HL-60 (cell line): Measurements from ENCODE around the gene DIP2B.

Source experiments
- GABPA ChIP-seq: IDR thresholded peaks from 2 replicates; pipeline ENCODE4 v1.6.1; 2012; ENCODE audit warnings: low read depth
- POLR2AphosphoS5 ChIP-seq: IDR thresholded peaks from 2 replicates; pipeline ENCODE4 v1.6.1; 2012; ENCODE audit warnings: low read depth
- SPI1 ChIP-seq: IDR thresholded peaks from 2 replicates; pipeline ENCODE4 v1.6.1; 2012; ENCODE audit warnings: low read depth, mild to moderate bottlenecking, borderline replicate concordance
- TF ChIP-seq, protein P1 (sequence below): IDR thresholded peaks from one replicate; pipeline ENCODE4 v1.5.1; 2011; ENCODE audit warnings: low read length, control low read depth, inconsistent platforms; ENCODE audit not compliant: insufficient read depth
- TF ChIP-seq, protein P2 (sequence below): IDR thresholded peaks from 2 replicates; pipeline ENCODE4 v1.6.1; 2012; ENCODE audit warnings: low read depth; ENCODE audit not compliant: insufficient replicate concordance

DNA sequence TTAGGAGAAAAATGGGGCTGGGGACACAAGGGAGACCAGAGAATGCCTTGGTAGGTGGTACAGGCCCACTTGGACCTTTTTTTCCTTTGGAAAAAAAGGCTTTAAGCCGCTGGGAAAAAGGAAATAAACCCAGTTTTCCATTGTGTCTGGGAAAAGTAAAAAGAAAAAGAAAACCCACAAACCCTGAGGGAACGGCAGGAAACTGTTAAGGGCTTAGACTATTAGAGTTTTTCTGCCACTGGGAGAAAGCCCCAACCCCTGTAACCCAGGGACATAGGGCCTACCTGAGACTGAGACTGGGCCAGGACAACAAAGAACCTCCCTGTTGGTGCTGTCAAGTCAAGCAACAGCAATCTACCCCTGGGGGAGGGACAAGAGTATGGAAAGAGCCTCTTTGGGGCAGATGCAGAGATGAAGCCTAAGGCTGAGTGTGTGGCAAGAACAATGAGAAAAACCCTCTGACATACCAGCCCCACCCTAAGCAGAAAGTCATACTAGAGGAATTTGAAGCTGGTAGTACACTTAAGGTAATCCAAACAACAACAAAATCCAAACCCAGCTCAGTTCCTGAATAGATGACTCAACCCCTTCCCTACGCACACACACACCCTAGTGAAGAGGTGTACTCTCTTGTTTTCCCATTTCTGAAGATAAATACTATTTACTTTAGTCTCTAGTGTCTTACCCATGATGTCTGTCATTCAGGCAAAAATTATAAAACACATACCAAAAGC, 281.9 kb downstream of the DIP2B start:
- TF ChIP-seq, protein P1, sequence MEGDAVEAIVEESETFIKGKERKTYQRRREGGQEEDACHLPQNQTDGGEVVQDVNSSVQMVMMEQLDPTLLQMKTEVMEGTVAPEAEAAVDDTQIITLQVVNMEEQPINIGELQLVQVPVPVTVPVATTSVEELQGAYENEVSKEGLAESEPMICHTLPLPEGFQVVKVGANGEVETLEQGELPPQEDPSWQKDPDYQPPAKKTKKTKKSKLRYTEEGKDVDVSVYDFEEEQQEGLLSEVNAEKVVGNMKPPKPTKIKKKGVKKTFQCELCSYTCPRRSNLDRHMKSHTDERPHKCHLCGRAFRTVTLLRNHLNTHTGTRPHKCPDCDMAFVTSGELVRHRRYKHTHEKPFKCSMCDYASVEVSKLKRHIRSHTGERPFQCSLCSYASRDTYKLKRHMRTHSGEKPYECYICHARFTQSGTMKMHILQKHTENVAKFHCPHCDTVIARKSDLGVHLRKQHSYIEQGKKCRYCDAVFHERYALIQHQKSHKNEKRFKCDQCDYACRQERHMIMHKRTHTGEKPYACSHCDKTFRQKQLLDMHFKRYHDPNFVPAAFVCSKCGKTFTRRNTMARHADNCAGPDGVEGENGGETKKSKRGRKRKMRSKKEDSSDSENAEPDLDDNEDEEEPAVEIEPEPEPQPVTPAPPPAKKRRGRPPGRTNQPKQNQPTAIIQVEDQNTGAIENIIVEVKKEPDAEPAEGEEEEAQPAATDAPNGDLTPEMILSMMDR = no peak
- no peak for TF ChIP-seq SPI1
- TF ChIP-seq, protein P2, sequence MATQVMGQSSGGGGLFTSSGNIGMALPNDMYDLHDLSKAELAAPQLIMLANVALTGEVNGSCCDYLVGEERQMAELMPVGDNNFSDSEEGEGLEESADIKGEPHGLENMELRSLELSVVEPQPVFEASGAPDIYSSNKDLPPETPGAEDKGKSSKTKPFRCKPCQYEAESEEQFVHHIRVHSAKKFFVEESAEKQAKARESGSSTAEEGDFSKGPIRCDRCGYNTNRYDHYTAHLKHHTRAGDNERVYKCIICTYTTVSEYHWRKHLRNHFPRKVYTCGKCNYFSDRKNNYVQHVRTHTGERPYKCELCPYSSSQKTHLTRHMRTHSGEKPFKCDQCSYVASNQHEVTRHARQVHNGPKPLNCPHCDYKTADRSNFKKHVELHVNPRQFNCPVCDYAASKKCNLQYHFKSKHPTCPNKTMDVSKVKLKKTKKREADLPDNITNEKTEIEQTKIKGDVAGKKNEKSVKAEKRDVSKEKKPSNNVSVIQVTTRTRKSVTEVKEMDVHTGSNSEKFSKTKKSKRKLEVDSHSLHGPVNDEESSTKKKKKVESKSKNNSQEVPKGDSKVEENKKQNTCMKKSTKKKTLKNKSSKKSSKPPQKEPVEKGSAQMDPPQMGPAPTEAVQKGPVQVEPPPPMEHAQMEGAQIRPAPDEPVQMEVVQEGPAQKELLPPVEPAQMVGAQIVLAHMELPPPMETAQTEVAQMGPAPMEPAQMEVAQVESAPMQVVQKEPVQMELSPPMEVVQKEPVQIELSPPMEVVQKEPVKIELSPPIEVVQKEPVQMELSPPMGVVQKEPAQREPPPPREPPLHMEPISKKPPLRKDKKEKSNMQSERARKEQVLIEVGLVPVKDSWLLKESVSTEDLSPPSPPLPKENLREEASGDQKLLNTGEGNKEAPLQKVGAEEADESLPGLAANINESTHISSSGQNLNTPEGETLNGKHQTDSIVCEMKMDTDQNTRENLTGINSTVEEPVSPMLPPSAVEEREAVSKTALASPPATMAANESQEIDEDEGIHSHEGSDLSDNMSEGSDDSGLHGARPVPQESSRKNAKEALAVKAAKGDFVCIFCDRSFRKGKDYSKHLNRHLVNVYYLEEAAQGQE = no peak
- TF ChIP-seq POLR2AphosphoS5 = no peak
- no peak for TF ChIP-seq GABPA
